NB4 (cell line): ENCODE data around the gene CAMK2D.

Experiments used
- MAX ChIP-seq: IDR thresholded peaks from 2 replicates; pipeline ENCODE4 v1.6.1; 2011; ENCODE audit warnings: low read depth, low read length
- POLR2A ChIP-seq: IDR thresholded peaks from 2 replicates; pipeline ENCODE4 v1.6.1; 2011; ENCODE audit warnings: mild to moderate bottlenecking; ENCODE audit not compliant: insufficient read length; ENCODE audit errors: extremely low read depth

- TF ChIP-seq POLR2A = no peak
- no peak for TF ChIP-seq MAX
Observed at GRCh38 chr4:113411496-113411938, 350.0 kb downstream of the CAMK2D start.
